Measurements from ENCODE around the gene P2RY2.

Gene P2RY2
- long read RNA-seq, donor 1, result 0 reads
- long read RNA-seq, donor 2, result 0 reads
- long read RNA-seq, donor 3, result 0 reads
- long read RNA-seq, donor 4, result 0 reads
- long read RNA-seq, donor 5, result 0 reads
- long read RNA-seq, donor 6, partial matches to known transcripts, result 0 of 1 reads
- long read RNA-seq, donor 6, other reads (novel, unspliced or antisense), result 0 of 1 reads
- long read RNA-seq, donor 7, result 0 reads
- long read RNA-seq, donor 8, result 0 reads

DNA sequence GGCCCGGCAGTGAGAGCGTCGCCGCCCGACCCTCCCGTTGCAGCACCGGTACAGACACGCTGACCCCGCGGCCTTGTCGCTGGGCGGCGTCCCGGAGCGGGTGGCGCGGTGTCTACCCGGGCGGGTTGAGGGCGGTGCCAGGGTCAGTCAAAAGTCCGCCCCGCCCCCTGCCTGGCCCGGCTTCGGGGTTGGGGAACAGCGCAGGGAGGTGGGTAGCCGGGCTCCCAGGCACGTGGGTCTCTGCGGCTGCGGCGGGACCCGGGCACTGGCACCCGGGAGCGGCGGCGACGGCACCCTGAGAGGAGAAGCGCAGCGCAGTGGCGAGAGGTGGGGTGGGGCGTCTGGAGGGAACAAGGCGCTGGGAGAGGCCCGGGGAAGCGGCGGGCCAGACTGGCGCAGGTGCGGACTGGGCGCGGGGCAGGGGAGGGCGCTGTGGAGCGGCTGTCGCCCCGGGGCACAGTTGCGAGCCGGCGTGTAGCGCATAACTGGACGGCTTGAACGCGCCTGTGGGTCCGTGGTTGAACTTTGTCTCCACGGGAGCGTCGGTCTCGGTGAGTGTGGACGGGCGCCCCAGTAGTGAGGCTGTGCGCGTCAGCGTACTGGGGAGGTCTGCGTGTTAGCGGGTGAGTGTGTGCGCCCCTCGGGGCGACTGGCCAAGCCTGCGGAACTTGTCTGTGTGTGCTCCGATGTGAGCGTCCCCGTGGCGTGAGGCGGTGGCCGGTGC is at the start of gene P2RY2:
Gene P2RY2, plus strand, starts transcription at position 176 of the 724 bp plus-strand sequence. CDS start 15,879 bp downstream, outside the sequence.
- DNase-seq, result peak; percentile 81

DNA sequence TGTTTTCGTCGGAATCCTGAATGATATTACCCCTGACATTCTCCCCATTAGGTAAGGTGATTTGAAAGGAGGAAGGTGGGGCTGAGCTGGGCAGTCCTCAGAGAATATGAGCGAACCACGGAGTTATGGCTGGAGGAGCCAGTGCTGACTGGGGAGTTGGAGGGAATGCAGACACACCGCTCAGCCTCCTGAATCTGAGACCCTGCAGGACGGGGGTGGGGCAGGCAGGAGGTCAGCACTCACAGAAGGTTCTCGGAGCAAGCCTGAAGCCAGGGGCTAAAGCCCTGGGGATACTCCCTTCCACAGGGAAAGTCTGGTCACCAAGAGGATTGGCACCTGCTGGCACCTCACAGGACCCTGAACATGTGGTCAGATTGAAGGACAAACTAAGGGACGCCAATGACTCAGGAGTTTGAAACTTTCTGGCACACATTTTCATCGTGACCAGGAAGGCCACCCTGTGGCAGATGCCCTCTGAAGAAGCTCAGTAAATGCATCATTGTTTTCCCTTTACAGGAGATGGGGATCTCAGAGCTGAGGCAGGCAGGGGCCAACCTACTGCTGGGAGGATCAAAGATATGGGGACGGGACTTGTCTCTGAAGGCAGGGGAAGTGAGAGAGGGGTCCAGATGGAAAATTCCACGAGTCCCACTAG is 49.0 kb upstream of the P2RY2 start:
- DNase-seq, result no peak

DNA sequence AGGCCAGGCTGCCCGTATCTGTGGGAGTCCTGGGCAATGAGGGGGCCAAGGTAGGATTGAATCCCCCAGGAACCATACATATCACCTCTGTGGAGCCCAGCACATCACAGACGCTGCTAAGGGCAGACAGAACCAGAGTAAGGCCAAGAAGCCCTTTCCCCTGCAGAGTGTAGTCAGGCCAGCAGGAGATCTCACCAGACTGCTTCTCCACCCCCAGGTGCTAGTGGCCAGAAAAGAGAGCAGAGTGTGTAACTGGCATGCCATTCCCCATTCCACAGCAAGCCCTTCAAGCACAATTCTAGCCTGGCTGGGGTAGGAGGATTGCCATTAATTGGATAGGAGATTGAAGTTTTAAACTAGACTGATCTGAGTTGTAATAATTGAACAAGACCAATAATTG is 47.9 kb upstream of the P2RY2 start:
- no peak for DNase-seq

DNA sequence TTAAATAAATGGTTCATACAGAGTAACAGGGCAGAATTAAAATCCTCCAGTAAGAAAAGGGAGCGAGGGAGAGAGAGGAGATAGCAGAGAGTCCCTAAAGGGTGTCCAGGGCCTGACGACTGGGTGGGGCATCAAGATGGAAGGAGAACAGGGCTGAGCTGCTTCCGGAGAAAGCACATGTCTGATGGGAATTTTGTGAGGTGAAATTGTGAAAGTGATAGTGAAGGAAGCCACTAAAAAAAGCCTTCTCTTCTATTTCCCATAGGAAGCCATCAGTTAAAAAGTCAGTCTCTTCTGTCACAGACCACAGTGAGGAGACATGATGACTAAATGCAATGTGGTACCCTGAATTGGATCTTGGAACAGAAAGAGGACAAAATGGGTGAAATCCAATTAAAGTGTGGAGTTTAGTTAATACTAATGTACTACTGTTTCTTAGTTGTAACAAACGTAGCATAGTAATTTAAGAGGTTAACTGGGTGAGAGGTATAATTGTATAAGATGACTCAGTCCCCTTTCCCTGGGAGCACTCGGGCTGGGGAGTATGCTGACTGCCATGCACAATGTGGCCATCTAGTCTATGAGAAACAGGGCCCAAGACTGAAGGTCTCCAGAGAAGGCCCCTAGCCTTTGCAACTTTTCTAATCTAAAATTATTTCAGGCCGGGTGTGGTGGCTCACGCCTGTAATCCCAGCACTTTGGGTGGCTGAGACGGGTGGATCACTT is 46.5 kb upstream of the P2RY2 start:
- no peak for DNase-seq

DNA sequence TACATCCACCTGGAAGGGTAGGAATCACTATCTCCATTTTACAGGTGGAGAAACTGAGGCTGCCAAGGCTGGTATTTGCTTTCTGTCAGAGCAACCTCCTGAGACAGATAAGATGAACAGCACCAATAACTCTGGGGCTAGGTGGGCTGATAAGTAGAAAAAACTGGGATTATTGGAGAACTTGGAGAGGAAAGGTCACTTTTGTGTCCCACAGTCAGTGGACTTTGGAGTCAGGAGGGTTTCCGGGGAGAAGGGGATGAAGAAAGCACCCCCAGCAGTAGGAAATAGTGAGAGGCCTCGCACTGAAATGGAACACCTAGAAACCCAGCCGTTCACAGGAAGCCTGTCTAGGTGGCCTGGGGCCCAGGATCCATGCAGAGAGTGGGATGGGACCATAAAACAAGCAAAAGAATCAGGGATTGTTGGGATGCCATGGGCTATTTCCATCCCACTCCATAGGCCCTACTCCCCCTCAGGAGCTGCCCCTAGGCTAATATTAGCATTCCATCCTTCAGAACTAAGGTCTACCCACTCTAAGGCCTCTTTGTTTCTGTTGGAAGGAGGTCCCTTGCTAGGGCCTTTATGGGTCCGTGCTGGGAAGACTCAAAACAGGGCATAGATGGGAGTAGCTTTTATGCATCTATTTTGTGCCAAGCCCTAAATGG is 45.0 kb upstream of the P2RY2 start:
- DNase-seq, result no peak

DNA sequence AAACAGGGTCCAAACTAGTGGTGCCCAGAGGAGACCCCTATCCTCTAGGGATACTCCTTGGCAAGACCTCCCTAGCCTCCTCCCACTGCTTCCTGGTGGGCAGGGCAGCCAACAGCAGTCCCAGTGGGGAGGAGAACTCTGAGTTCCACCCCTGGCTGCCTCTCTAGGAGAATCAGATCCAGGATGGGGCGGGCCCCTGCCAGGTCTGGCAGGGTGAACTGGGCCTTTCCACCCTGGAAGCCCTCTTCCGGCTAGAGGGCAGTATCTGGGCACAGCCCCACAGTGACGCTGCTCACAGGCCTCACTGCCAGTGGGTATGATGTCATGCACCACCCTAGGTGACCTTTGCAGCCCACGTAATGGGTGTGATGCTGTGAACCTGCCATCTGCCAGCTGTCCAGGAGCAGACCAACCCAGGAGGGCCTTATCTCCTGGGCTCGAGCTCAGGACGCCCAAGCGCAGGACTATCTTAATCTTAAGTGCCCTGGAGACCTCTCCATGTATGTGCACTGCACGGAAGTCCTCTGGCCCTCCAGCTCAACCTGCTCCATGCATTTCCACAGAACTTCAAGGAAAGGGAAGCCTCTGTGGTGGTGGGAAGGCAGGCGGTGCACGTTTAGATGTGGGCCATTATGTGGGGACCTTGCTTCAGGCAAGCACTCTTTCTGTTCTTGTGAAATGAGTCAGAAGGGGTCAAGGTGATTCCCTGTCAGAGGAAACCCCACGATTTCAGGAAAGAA is 44.2 kb upstream of the P2RY2 start:
- DNase-seq, result no peak

DNA sequence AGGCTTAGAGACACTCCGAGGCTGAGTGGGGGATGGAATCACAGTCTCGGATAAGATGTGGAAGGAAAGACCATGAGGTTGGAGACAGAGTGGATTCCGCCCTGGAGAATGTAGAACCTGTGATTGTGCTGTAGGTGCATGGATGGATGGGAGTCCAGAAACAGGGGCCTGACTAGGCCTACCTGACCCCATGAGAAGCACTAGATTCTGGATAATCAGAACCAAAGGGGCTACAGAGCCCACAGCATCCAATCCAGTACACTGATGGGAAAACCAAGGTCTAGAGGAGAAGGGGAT is 43.6 kb upstream of the P2RY2 start:
- DNase-seq, result no peak

DNA sequence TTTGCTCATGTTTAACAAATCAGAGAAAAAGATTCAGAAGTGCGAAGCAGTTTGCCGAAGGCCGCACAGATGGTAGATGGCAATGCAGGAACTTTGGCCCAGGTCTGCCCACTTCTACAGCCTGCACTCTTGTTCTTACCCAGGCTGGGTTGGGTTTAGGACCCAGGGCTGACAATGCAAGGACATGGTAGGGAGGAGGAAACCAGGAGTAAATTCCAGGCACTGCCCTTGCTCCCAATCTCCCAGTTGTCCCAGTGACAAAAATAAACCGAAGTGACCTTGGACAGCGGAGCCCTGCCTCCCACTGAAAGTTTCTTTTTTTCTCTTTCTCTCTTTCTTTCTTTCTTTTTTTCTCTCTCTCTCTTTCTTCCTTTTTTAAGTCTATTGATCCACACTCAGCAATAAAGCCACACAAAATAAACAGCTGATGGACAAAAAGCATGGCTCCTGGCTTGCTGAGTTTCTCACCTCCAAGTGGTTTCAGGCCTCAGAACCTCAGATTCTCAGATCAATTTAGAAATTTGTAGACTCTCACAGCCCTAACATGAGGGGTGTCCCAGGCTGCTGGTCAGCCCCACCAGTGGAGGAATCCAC is 42.4 kb upstream of the P2RY2 start:
- no peak for DNase-seq

DNA sequence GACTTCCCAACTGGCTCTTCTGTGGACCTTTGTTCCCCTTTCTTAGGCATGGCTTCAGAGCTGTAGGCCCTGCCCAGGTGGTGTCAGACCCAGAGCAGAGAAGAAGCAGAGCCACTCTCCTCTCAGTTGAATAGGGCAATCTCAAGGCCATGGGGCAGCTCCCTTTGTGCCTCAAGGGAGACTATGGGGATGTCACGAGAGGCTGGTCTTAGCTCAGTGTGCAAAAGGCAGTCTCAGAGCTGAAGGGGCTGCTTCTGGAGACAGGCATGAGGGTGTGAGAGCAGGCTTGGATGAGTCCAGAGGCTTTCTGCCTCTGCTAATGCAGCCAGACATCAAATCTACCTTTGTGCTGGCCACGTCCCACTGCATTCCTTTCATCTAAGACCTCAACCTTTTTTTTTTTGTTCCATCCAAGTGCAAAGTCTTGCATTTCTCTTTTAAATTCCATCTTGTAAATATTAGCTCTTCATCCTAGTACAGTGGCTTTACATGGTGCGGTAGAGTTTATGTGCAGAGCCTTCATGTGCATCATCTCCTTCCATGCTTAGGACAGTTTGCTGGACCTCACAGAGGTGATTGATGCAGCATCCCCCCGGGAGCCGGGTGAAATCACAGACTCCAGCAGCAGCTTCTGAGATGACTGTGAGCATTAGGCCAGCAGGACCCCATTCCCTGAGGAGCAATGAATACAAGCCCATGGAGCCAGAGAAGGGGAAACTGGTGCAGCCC is 41.8 kb upstream of the P2RY2 start:
- DNase-seq, result no peak

DNA sequence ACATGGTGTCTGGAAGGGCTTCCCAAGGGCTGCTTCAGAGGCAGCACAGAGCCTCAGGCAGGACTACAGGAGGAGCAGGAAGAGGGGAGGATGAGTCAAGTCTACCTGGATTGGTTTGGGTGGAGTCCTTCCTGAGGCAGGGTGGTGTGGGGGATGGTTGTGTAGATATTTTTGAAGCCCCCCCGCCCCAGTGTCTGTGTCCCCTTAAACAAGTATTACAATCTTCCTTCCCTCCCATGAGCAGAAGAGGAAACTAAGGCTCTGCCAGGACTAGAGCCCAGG is 41.3 kb upstream of the P2RY2 start:
- no peak for DNase-seq

DNA sequence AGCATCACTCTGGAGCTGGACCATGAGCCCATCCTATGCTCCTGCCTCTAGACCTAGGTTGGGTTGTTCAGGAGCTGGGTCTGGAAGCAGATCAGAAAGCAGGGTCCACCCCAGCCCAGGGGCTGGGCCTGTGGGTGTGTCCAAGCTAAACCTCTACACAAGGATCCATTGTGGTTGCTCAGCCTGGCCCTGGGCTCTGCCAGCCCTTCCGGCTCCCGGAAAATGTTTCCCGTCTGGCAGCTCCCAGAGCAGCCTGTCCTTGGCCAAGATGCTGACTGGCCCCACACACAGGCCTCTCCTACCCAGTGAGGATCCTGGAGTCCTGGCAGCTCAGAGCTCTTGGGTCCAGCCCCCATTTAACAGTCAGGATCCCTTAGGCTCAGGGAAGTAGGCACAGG is 40.7 kb upstream of the P2RY2 start:
- no peak for DNase-seq

DNA sequence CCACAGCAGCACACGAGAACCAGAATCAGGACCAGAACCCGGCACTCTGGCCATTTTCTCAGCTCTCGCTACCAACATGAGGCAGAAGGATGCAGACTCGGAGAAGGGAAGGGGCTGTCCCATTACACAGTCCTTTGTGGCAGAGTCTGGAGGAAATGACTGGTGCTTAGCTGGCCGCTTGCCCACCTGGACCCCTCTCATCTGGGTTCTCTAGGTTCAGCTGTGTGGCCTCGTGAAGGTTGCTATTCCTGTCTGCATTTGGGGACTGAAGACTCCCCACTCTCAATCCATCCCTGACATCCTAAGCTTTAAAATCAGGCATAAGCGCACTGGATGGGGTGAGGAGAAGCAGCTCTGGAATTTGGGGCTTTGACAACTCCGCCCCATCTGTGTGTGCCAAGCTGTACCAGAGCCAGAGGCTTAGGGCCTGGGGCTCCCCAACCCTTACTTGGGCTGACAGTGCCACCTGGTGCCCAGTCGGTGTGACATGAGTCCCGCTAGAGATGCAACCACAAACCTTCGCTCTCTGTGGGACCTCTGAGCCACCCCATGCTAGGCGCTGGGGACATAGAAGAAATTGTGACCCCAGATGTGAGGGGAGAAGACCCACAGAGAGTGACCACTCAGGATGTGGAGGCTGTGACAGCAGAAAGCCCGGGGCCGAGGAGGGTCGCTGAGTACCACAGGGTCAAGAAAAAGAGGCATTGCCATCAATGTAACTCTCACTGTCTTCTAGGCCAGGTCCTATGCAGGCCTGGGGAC is 40.1 kb upstream of the P2RY2 start:
- peak; percentile 51 for DNase-seq

DNA sequence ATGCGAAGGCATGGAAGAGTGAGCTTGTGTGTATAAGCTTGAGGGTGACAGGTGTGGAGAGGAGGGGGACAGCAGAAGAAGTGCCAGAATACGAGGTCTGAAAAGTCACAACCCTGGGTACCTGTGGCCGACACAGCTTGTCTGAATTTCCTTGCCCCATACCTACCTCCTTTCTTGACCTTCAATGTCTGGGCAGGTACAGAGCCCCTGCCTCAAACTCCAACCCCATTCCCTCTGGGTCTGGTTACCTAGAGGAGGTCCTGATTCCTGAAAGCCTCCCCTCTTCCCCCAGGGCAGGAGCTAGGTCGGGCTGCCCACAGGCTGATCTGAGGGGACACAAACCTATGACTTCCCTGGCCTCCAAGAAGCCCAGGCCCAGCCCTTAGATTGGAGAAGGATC is 39.4 kb upstream of the P2RY2 start:
- DNase-seq, result no peak

DNA sequence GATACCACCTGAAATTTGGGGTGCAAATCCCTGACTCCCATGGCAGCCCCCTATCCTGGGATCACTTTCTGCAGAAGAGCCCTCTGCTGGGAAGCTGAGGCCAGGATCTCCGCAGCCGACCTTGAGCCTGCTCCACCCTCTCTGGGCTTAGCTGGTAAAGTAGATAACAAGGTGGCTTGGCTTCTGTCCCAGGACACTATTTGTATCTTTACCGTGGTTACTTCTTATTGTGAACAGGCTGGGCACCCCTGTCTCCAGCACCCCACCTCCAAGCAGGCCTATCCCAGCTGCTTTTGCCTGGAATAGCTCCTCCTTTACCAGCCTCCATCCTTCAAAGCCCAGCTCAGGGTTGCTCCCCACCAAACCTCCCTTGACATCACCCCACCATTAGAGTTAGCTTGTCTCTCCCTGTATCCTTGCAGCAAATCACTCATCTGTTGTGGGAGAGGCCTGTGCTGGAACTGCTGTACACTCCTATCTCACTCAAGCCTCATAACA is 35.2 kb upstream of the P2RY2 start:
- no peak for DNase-seq

DNA sequence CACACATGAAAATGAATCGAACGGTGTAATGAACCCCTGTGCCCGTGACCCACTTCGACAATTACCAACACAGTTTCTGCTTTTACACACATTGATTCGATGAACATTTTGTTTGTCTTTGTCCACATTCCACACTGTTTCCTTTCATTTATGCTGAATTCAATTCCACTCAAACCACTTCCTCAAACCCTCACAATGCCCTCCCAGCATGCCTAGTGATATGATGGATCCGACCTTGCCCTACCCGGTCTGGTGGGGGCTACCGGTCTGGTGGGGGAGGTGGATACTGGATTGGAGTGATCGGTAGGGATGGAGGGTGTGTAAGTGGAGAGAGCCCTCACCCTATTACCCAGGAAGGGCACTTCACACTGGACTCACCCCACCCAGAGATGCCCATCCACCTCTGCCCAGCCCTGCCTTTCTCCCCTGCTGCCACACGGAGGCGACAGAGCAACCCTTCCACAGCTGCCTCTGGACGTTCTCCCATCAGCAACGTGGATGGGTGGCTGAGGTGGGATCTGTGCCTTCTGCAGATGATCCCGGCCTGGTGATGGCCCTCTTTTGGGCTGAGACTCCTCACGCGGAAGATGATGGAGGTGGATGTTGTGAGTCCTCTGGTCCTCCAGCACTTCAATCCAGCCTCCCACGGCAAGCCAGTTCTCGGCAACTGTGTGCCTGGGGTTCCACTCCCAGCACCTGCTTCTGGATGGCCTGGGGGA is 33.0 kb upstream of the P2RY2 start:
- DNase-seq, result peak; percentile 44

DNA sequence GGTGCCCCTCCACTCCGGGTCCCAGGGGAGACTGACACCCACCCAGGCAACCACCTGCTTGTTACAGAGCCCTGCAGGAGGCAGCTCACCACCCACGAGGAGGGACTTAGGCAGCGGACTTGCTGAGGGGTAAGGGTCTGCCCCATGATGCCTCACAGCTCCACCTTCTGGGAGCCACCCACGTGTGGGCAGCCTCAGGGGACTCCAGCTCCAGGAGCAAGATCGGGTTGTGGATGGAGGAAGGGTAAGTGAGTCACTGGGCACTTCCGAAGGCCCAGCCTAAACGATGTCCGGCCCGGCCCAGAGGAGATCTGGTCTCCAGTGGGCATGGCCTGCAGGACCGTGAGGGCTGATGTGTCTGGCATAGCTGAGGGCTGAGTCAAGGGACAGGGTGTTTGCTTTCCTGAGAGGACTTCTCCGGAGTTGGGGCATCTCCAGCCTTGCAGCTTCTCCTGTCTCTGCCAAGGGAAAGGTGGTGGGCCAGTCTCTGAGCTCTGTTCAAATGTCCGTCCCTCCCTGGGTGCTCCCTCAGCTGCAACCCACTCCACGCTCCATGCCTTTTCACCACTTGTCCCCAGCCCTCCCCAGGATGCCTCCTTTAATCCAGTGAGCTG is 32.3 kb upstream of the P2RY2 start:
- no peak for DNase-seq

DNA sequence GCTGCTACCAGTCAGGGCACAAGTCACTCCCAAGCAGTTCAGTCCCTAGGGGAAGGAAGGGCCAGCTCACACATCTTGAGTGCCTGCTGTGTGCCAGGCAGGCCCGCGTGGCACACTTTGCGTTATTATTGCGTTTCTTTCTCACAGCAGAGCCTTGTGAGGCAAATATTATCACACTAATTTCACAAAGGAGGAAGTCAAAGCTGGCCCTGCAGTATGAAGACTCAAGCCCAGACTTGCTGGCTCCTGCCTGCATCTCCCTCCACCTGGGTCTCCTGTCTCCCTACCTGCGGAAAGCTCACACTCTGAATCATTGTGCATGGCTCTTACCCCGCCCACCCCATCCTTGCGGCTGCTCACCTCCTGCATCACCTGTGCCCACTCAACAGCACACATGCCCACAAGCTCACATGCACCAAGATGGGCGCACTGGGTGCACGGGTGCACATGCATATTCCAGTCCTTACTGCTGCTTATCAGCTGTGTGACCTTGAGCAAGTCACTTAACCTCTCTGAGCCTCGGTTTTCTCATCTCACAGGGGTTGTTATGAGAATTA is 31.7 kb upstream of the P2RY2 start:
- no peak for DNase-seq

DNA sequence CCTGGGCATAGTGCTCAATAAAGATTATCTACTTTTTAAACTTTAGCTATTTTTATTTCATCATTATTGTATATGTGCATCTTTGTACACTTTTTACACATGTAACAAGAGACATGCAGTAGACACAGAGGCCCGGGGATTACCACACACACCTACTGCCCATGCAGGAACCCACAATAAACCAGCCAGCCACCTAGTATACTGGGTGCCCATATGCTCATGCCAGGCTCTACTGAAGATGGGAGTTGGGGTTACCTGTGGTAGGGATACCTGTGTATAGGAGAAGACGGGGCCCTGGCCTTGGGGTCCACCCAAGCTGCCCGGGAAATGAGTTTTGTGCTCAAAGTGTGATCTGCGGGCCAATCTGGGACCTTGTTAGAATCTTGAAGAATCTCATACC is 31.2 kb upstream of the P2RY2 start:
- DNase-seq, result no peak

DNA sequence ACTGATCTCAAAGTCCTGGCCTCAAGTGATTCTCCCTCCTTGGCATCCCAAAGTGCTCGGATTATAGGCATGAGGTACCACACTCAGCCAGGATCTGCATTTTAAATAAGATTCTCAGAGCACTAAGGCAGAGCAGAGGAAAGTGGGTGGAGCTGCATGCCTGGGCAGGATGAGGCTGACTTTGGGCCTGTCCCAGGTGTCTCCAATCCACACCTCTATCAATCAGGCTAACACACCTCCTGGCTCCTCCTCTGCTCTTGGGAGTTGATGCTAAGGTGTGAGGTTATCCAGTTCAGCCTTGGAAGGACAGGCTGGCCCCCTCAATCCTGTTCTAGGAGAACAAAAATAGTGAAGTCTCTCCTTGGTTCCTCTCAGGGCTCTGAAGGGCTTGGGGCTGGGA is 30.2 kb upstream of the P2RY2 start:
- DNase-seq, result no peak
